ENCODE measurements around the gene SDHA.
"Not testable (repeated sequence)": the region's sequence is repeated elsewhere in the genome, so short reads cannot be mapped to it uniquely, and the experiment has no call there.

Gene SDHA

DNA sequence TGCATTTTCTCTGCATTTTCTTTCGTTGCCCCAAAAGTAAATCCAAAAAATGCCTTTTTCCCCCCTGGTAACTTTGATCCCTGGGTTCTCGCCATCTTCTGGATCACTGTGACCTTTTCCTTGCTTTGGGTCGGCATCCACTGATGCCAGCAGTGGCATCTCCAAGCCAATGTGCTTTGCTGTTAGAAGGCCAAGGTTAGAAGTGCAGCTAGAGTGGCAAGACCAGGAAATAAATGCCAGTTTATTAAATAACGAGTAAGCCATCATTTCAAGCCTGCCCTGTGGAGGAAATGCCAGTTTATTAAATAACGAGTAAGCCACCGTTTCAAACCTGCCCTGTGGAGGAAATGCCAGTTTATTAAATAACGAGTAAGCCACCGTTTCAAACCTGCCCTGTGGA, 33.4 kb downstream of the SDHA start:
- not testable (repeated sequence) for H3K4me3 ChIP-seq, H4K20me1 ChIP-seq, H3K27me3 ChIP-seq
- peaks cover 65 to 98% (median 88%) of the 10 kb centered on the region in 11 experiments for H3K36me3 ChIP-seq
- H3K27ac ChIP-seq, result peak overlapping the region in 7 of 11 experiments; percentile 5 to 69 (median 58); a peak in 10 of 22 replicates
- H3K9me3 ChIP-seq (replicated peaks in 1 of 11), result peaks cover 13 to 67% (median 51%) of the 10 kb centered on the region in 11 experiments
- peak overlapping the region in 3 of 11 experiments; percentile 16 to 54 (median 19); a peak in 5 of 22 replicates for H3K9ac ChIP-seq
- H3K4me1 ChIP-seq, result peaks cover 5 to 26% (median 18%) of the 10 kb centered on the region in 10 experiments; a peak in 19 of 20 replicates
- peak overlapping the region in 8 of 11 experiments; percentile 12 to 71 (median 54); a peak in 15 of 22 replicates for H3K4me2 ChIP-seq

DNA sequence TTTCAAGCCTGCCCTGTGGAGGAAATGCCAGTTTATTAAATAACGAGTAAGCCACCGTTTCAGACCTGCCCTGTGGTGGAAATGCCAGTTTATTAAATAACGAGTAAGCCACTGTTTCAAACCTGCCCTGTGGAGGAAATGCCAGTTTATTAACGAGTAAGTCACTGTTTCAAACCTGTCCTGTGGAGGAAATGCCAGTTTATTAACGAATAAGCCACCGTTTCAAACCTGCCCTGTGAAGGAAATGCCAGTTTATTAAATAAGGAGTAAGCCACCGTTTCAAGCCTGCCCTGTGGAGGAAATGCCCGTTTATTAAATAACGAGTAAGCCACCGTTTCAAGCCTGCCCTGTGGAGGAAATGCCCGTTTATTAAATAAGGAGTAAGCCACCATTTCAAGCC, 33.9 kb downstream of the SDHA start:
- not testable (repeated sequence) for H3K27me3 ChIP-seq, H4K20me1 ChIP-seq, H3K4me3 ChIP-seq
- Histone ChIP-seq H3K9ac (peak overlapping the region in 7 of 11 experiments; percentile 12 to 56 (median 19); a peak in 12 of 22 replicates), H3K4me1 (peaks cover 5 to 26% (median 18%) of the 10 kb centered on the region in 10 experiments; a peak in 19 of 20 replicates), H3K4me2 (peak overlapping the region in 10 of 11 experiments; percentile 2 to 71 (median 50); a peak in 18 of 22 replicates), H3K36me3 (peaks cover 66 to 98% (median 88%) of the 10 kb centered on the region in 11 experiments), H3K27ac (peak overlapping the region in 8 of 11 experiments; percentile 5 to 69 (median 56); a peak in 15 of 22 replicates), H3K9me3 (replicated peaks in 1 of 11) (peaks cover 17 to 67% (median 51%) of the 10 kb centered on the region in 11 experiments)

DNA sequence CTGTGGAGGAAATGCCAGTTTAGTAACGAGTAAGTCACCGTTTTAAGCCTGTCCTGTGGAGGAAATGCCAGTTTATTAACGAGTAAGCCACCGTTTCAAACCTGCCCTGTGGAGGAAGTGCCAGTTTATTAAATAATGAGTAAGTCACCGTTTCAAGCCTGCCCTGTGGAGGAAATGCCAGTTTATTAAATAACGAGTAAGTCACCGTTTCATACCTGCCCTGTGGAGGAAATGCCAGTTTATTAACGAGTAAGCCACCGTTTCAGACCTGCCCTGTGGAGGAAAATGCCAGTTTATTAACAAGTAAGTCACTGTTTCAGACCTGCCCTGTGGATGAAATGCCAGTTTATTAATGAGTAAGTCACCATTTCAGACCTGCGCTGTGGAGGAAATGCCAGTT, 34.4 kb downstream of the SDHA start:
- H3K4me2 ChIP-seq, result peak overlapping the region; percentile 2 to 71 (median 49); a peak in 19 of 22 replicates
- no peak for TF ChIP-seq Cebpa-rat (IDR thresholded peaks at IDR 0.05)
- H3K27ac ChIP-seq, result peak overlapping the region in 8 of 11 experiments; percentile 5 to 69 (median 56); a peak in 15 of 22 replicates
- H3K4me3 ChIP-seq, result peak overlapping the region in 2 of 10 experiments; percentile 7 to 19; a peak in 2 of 20 replicates
- H3K9me3 ChIP-seq (replicated peaks in 1 of 11), result peaks cover 17 to 67% (median 51%) of the 10 kb centered on the region in 11 experiments
- H4K20me1 ChIP-seq, result no peaks in the 10 kb centered on the region
- no peaks in the 10 kb centered on the region for H3K27me3 ChIP-seq
- H3K36me3 ChIP-seq, result peaks cover 66 to 98% (median 88%) of the 10 kb centered on the region in 11 experiments
- peak overlapping the region in 8 of 11 experiments; percentile 12 to 56 (median 22); a peak in 13 of 22 replicates for H3K9ac ChIP-seq
- H3K4me1 ChIP-seq, result peaks cover 5 to 26% (median 18%) of the 10 kb centered on the region in 10 experiments; a peak in 19 of 20 replicates

DNA sequence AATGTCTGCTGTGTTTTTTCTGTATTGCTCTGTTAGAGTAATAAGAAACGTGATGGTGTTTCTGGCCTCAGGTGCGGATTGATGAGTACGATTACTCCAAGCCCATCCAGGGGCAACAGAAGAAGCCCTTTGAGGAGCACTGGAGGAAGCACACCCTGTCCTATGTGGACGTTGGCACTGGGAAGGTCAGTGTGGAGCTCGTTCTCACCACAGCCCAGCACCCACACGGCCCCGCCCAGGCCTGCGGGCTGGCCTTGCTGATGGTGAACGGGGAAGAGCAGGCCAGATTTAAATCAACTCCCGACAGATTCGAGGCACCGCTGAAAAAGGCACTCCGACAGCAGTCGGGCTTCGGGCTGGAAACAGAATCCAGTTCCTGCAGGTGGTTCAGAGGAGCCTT, 36.2 kb downstream of the SDHA start:
- not testable (repeated sequence) for H3K9ac ChIP-seq, H3K27me3 ChIP-seq, H3K4me2 ChIP-seq, H3K27ac ChIP-seq, H3K4me3 ChIP-seq, H4K20me1 ChIP-seq
- Histone ChIP-seq H3K9me3 (replicated peaks in 1 of 11) (peaks cover 23 to 66% (median 49%) of the 10 kb centered on the region in 11 experiments), H3K4me1 (peaks cover 5 to 26% (median 18%) of the 10 kb centered on the region in 10 experiments; a peak in 19 of 20 replicates), H3K36me3 (peaks cover 57 to 94% (median 80%) of the 10 kb centered on the region in 11 experiments)

DNA sequence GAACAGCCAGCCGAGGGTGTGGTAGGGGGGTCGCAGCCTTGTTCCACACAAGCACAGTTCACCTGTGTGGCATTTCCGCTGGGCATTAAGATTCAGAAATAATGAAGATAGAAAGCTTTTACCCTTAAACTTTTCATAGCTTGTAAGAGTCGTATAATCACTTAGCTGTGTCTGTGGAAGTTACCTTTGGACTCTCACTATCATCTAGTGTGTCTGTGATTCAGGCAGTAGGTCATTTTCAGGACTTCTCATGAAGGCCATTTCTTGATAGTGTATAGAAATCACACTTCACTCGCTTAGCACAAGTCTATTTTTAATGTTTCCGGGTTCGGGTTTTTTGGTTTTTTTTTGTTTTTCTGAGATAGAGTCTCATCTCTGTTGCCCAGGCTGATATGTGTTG, 37.0 kb downstream of the SDHA start:
- not testable (repeated sequence) for H3K4me3 ChIP-seq, H3K9ac ChIP-seq, H3K27ac ChIP-seq, H4K20me1 ChIP-seq, H3K4me2 ChIP-seq, H3K27me3 ChIP-seq
- peaks cover 23 to 62% (median 46%) of the 10 kb centered on the region in 11 experiments for H3K9me3 ChIP-seq (replicated peaks in 1 of 11)
- peaks cover 5 to 24% (median 18%) of the 10 kb centered on the region in 10 experiments; a peak in 19 of 20 replicates for H3K4me1 ChIP-seq
- H3K36me3 ChIP-seq, result peaks cover 50 to 86% (median 72%) of the 10 kb centered on the region in 11 experiments

DNA sequence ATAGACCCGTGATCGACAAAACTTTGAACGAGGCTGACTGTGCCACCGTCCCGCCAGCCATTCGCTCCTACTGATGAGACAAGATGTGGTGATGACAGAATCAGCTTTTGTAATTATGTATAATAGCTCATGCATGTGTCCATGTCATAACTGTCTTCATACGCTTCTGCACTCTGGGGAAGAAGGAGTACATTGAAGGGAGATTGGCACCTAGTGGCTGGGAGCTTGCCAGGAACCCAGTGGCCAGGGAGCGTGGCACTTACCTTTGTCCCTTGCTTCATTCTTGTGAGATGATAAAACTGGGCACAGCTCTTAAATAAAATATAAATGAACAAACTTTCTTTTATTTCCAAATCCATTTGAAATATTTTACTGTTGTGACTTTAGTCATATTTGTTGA, 38.2 kb downstream of the SDHA start:
- H3K4me2 ChIP-seq, H4K20me1 ChIP-seq, H3K27ac ChIP-seq, H3K9ac ChIP-seq, H3K27me3 ChIP-seq: not testable (repeated sequence)
- Histone ChIP-seq H3K36me3 (peaks cover 48 to 74% (median 63%) of the 10 kb centered on the region in 11 experiments), H3K9me3 (replicated peaks in 1 of 11) (peaks cover 25 to 58% (median 46%) of the 10 kb centered on the region in 11 experiments), H3K4me3 (0 out of 20 replicates have a peak overlapping the region, but pooled peaks of 1 of the 10 experiments have one; percentile 36), H3K4me1 (peaks cover 5 to 19% (median 17%) of the 10 kb centered on the region in 10 experiments; a peak in 19 of 20 replicates)

DNA sequence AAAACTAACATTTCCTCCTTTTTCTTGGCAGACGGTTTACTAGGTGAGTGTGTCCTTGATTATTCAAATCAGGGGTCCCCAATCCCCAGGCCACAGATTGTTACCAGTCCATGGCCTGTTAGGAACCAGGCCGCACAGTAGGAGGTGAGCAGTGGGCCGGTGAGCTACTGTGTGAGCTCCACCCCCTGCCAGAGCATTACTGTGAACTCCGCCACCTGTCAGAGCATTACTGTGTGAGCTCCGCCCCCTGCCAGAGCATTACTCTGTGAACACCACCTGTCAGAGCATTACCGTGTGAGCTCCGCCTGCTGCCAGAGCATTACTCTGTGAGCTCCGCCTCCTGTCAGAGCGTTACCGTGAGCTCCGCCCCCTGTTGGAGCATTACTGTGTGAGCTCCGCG, 39.0 kb downstream of the SDHA start:
- H3K27me3 ChIP-seq, result no peaks in the 10 kb centered on the region
- no peak overlapping the region for H3K4me2 ChIP-seq
- no peak overlapping the region for H3K9ac ChIP-seq
- H3K9me3 ChIP-seq (replicated peaks in 1 of 11), result peaks cover 28 to 59% (median 49%) of the 10 kb centered on the region in 11 experiments
- H3K4me3 ChIP-seq, result peak overlapping the region in 6 of 10 experiments; percentile 14 to 44 (median 29); a peak in 8 of 20 replicates
- peaks cover 49 to 71% (median 64%) of the 10 kb centered on the region in 11 experiments for H3K36me3 ChIP-seq
- H4K20me1 ChIP-seq, result no peaks in the 10 kb centered on the region
- H3K4me1 ChIP-seq, result peaks cover 5 to 14% (median 9%) of the 10 kb centered on the region in 10 experiments; a peak in 19 of 20 replicates
- H3K27ac ChIP-seq, result no peak overlapping the region
- TF ChIP-seq Cebpa-rat (IDR thresholded peaks at IDR 0.05), result no peak

DNA sequence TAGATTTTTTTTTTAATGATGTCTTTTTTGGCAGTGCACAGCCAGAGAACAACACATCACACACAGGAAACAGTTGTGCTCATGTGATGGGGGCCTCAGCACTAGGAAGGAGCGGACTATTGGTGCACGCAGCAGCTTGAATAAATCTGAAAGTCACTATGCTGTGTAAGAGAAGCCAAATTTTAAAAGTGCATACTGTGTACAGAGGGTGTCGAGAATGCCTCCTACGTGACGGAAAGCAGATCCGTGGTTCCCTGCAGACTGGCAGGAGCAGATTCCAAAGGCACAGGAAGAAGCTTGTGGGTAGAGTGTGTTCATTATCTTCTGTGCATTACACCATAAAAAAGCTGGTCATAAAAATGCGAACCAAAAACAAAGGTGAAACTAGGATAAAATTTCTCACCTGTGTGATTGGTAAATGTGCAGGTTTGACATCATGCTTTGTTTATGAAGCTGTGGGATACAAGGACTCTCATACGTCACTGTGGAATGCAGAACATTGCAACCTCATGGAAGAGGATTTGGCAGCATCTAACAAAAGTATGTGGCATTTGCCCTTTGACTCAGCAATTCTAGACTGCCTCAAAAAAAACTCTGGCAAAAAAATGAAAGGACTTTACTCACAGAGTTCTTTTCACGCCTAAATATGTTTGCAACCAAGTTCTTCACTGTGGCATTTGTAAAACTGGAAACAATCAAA, 45.3 kb downstream of the SDHA start:
- H3K4me2 ChIP-seq, result not testable (repeated sequence)

DNA sequence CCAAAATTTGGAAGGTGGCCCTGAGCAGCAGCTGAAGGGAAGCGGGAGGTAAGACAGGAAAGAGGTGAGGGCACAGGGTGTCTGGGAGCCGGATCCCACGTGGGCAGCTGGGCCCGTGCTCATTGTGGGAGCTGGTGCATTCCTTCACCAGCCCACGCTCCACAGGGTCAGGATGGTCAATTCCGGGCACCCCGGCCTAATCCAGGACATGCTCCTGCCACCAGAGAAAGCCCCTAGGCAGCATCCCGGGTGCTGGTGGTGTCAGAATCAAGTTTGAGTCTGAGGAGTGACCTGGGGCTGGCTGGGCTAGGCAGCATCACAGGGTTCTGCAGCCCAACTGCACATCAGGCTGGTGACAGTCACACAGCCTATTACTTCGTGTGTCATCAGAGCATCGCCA, 46.2 kb downstream of the SDHA start:
- Histone ChIP-seq H3K4me3 (no peak overlapping the region), H3K27me3 (no peaks in the 10 kb centered on the region), H4K20me1 (peaks cover 0 to 4% (median 0%) of the 10 kb centered on the region in 11 experiments; a peak in 2 of 22 replicates), H3K4me2 (no peak overlapping the region), H3K4me1 (no peaks in the 10 kb centered on the region), H3K27ac (no peak overlapping the region), H3K36me3 (peaks cover 25 to 53% (median 42%) of the 10 kb centered on the region in 11 experiments), H3K9me3 (replicated peaks in 1 of 11) (peaks cover 4 to 13% (median 6%) of the 10 kb centered on the region in 11 experiments; a peak in 19 of 22 replicates), H3K9ac (no peak overlapping the region)
- TF ChIP-seq Cebpa-rat (IDR thresholded peaks at IDR 0.05), result no peak

More for the DNA sequence above, 45.3 kb downstream of the SDHA start:
- H4K20me1 ChIP-seq, H3K27me3 ChIP-seq, H3K4me1 ChIP-seq, H3K27ac ChIP-seq, H3K9ac ChIP-seq, H3K4me3 ChIP-seq: not testable (repeated sequence)
- H3K36me3 ChIP-seq, result peaks cover 28 to 59% (median 48%) of the 10 kb centered on the region in 11 experiments
- peaks cover 9 to 22% (median 14%) of the 10 kb centered on the region in 11 experiments for H3K9me3 ChIP-seq (replicated peaks in 1 of 11)

DNA sequence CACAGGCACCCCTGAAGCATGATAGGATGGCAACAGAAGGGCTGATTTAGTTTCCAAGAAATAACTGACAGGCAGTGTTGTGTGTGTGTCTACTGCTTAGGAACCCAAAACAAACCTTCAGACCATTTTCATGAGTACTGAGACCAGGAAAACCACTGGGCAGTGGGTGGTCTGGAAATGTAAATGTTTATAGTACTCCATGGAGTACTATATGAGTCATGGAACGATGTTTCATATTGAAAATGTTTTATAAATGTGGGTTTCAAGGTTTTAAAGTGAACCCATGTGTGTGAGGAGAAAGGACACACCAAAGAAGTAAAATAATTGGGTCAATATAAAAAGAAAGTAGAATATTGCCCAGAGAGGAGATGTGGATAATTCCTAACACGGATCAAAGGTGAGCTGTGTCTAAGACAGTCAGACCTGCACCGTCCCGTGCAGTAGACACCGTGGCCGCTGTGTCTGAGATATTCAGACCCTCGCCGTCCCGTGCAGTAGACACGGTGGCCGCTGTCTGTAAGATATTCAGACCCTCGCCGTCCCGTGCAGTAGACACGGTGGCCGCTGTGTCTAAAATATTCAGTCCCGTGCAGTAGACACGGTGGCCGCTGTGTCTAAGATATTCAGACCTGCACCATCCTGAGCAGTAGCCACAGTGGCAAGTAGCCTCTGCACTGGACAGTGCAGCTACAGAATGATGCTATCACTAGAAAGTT, 48.3 kb downstream of the SDHA start:
- H3K4me3 ChIP-seq; H3K4me1 ChIP-seq; H3K27me3 ChIP-seq; H3K9ac ChIP-seq; H3K27ac ChIP-seq; H3K9me3 ChIP-seq (replicated peaks in 1 of 11); H4K20me1 ChIP-seq; H3K4me2 ChIP-seq: not testable (repeated sequence)
- peaks cover 25 to 48% (median 40%) of the 10 kb centered on the region in 11 experiments for H3K36me3 ChIP-seq
